GM19238 (cell line): ENCODE results near the gene ZNF267.
"Not testable (repeated sequence)": the region's sequence is repeated elsewhere in the genome, so short reads cannot be mapped to it uniquely, and the experiment has no call there.

ENCODE experiments used
- DNase-seq: peaks from one replicate; pipeline ENCODE4 v3.0.0; 2011; ENCODE audit warnings: low spot score; ENCODE audit not compliant: insufficient read length

The ZNF267 gene

GRCh38 chr16:31877876-31878642, 4.5 kb downstream of the ZNF267 start:
- DNase-seq, result no peak

- DNase-seq, result no peak
These were observed 6.3 kb downstream of the ZNF267 start for GRCh38 chr16:31879937-31880321.

- no peak for DNase-seq
These were observed 6.8 kb downstream of the ZNF267 start for GRCh38 chr16:31880322-31880979.

GRCh38 chr16:31886227-31886626, 12.6 kb downstream of the ZNF267 start:
- DNase-seq, result no peak

- DNase-seq, result no peak
These were observed 15.1 kb downstream of the ZNF267 start for GRCh38 chr16:31888735-31889134.

- DNase-seq, result not testable (repeated sequence)
These were observed 18.5 kb downstream of the ZNF267 start for GRCh38 chr16:31892111-31892510.

GRCh38 chr16:31893824-31894223, 20.2 kb downstream of the ZNF267 start:
- no peak for DNase-seq

- no peak for DNase-seq
These were observed 23.7 kb downstream of the ZNF267 start for GRCh38 chr16:31897283-31897682.

- DNase-seq, result no peak
These were observed 25.9 kb downstream of the ZNF267 start for GRCh38 chr16:31899505-31899904.

GRCh38 chr16:31904571-31904970, 31.0 kb downstream of the ZNF267 start:
- not testable (repeated sequence) for DNase-seq

GRCh38 chr16:31913668-31914067, 40.1 kb downstream of the ZNF267 start:
- DNase-seq, result no peak

- DNase-seq, result no peak
These were observed 42.5 kb downstream of the ZNF267 start for GRCh38 chr16:31916056-31916488.

GRCh38 chr16:31920373-31920772, 46.8 kb downstream of the ZNF267 start:
- no peak for DNase-seq

GRCh38 chr16:31951806-31952205, 78.2 kb downstream of the ZNF267 start:
- not testable (repeated sequence) for DNase-seq

- DNase-seq, result not testable (repeated sequence)
These were observed 78.6 kb downstream of the ZNF267 start for GRCh38 chr16:31952206-31952605.

GRCh38 chr16:31956221-31956620, 82.6 kb downstream of the ZNF267 start:
- not testable (repeated sequence) for DNase-seq

GRCh38 chr16:31960186-31960910, 86.7 kb downstream of the ZNF267 start:
- not testable (repeated sequence) for DNase-seq
